HCT116 (cell line): ENCODE results near the gene ODF4. TPM values are rescaled to one million over a fixed set of nuclear protein-coding genes. Genes with fewer than 3 reads are reported as not detected.

Source experiments
- ATAC-seq: fragments of 200-7000 bp; cut with Tn5 transposase; 2 replicates; pipeline ENCODE4 v1.9.1; 2020; ENCODE audit warnings: mild to moderate bottlenecking, moderate library complexity
- BruUV-seq: library from RNA; stranded (reverse); fragments of 400-500 nt; replicated peaks from 2 replicates; lab custom pipeline; 2021; lab: Mats Ljungman, UMichigan
- CTCF ChIA-PET: fragments of 300-600 bp; sonication (Branson Sonifier 250); formaldehyde crosslinking; loops from one replicate; lab custom pipeline; 2021; ENCODE audit warnings: antibody characterized with exemption; lab: Charles Lee
- POLR2A ChIA-PET: fragments of 300-600, 350-600 bp; sonication (Branson Sonifier 250); formaldehyde crosslinking; loops from one replicate; lab custom pipeline; 2021; ENCODE audit warnings: antibody characterized with exemption; lab: Charles Lee
- RAD21 ChIA-PET, 2 experiments: fragments of 300-600 bp; sonication (Branson Sonifier 250); formaldehyde crosslinking; loops; one replicate each; lab custom pipeline; 2023; ENCODE audit warnings: low total read pairs in 2 of 2; ENCODE audit not compliant: uncharacterized antibody in 2 of 2, unreplicated experiment in 2 of 2, low non-redundant PET in 1 of 2; lab: Charles Lee
- DNase-seq: peaks from one replicate; pipeline ENCODE4 v3.0.0-alpha.2; 2010; ENCODE audit warnings: low read depth, low spot score
- H2AFZ ChIP-seq: fragments of 200-600 bp; shearing (Covaris generic), sonication (generic); 2 replicates; pipeline ENCODE4 v1.6.1; 2017; ENCODE audit warnings: low read depth, mixed run types, mixed read lengths, antibody characterized with exemption, low read length; ENCODE audit not compliant: poor library complexity, severe bottlenecking
- H3K27ac ChIP-seq: 2 replicates; pipeline ENCODE4 v1.5.1; 2012; ENCODE audit warnings: low read depth, low read length
- H3K27me3 ChIP-seq: fragments of 200-600 bp; sonication (generic); 2 replicates; pipeline ENCODE4 v1.6.1; 2016; ENCODE audit warnings: mixed run types, low read length, mixed read lengths; ENCODE audit not compliant: insufficient read depth
- H3K36me3 ChIP-seq, 2 experiments: fragments of 200-500 bp in 1 of 2; fragments of 200-600 bp in 1 of 2; sonication (Bioruptor generic) in 1 of 2; sonication (generic) in 1 of 2; 2 replicates each; pipeline versions ENCODE4 v1.5.1 to v1.6.1; 2014 to 2016; ENCODE audit warnings: low read length in 2 of 2, inconsistent platforms in 1 of 2, mixed read lengths in 1 of 2, mixed run types in 1 of 2; ENCODE audit not compliant: insufficient read depth in 2 of 2, control insufficient read depth in 1 of 2
- H3K4me1 ChIP-seq, 2 experiments: fragments of 200-600 bp in 1 of 2; sonication (generic) in 1 of 2; 2 replicates each; pipeline versions ENCODE4 v1.5.1 to v1.6.1; 2012 to 2017; ENCODE audit warnings: low read length in 2 of 2, inconsistent platforms in 1 of 2, mild to moderate bottlenecking in 1 of 2, mixed read lengths in 1 of 2, mixed run types in 1 of 2, moderate library complexity in 1 of 2; ENCODE audit not compliant: insufficient read depth in 2 of 2, control insufficient read depth in 1 of 2
- H3K4me2 ChIP-seq: fragments of 200-600 bp; sonication (generic); 2 replicates; pipeline ENCODE4 v1.6.1; 2017; ENCODE audit warnings: mixed run types, low read length, mixed read lengths
- H3K4me3 ChIP-seq, 2 experiments: fragments of 200-600 bp in 1 of 2; sonication (generic) in 1 of 2; replicated peaks in 1 of 2; 2 replicates each; pipeline ENCODE4 v1.5.1; 2011 to 2016; ENCODE audit warnings: low read length in 2 of 2, control low read depth in 1 of 2, low read depth in 1 of 2, mild to moderate bottlenecking in 1 of 2, mixed read lengths in 1 of 2, mixed run types in 1 of 2
- H3K79me2 ChIP-seq: fragments of 200-600 bp; sonication (generic); 2 replicates; pipeline ENCODE4 v1.6.1; 2017; ENCODE audit warnings: mild to moderate bottlenecking, mixed run types, low read length, moderate library complexity, mixed read lengths; ENCODE audit not compliant: insufficient read depth
- H3K9ac ChIP-seq: fragments of 200-600 bp; sonication (generic); 2 replicates; pipeline ENCODE4 v1.6.1; 2016; ENCODE audit warnings: low read length, mixed read lengths
- H3K9me2 ChIP-seq: fragments of 200-600 bp; sonication (generic), shearing (Covaris generic); 2 replicates; pipeline ENCODE4 v1.6.1; 2017; ENCODE audit warnings: mixed run types, mild to moderate bottlenecking, moderate library complexity; ENCODE audit not compliant: insufficient read depth
- H3K9me3 ChIP-seq, 2 experiments: fragments of 200-500 bp in 1 of 2; fragments of 200-600 bp in 1 of 2; sonication (Bioruptor generic) in 1 of 2; sonication (generic) in 1 of 2; 2 replicates each; pipeline ENCODE4 v1.6.1; 2014 to 2017; ENCODE audit warnings: low read length in 2 of 2, mixed read lengths in 2 of 2, inconsistent platforms in 1 of 2, low read depth in 1 of 2, mild to moderate bottlenecking in 1 of 2, mixed run types in 1 of 2, moderate library complexity in 1 of 2; ENCODE audit not compliant: control insufficient read depth in 1 of 2, insufficient read depth in 1 of 2
- H4K20me1 ChIP-seq: fragments of 200-600 bp; sonication (generic), shearing (Covaris generic); 2 replicates; pipeline ENCODE4 v1.6.1; 2017; ENCODE audit warnings: mixed run types, mild to moderate bottlenecking, moderate library complexity; ENCODE audit not compliant: insufficient read depth
- CBX3 ChIP-seq: IDR thresholded peaks from 2 replicates; pipeline ENCODE4 v1.6.1; 2012; ENCODE audit warnings: low read depth
- CEBPB ChIP-seq: IDR thresholded peaks from 2 replicates; pipeline ENCODE4 v1.6.1; 2012; ENCODE audit warnings: low read depth
- ELF1 ChIP-seq: IDR thresholded peaks from 2 replicates; pipeline ENCODE4 v1.6.1; 2012; ENCODE audit warnings: low read depth, borderline replicate concordance
- EZH2phosphoT487 ChIP-seq: fragments of 200-600 bp; IDR thresholded peaks from 2 replicates; pipeline ENCODE4 v1.6.1; 2018; ENCODE audit warnings: antibody characterized with exemption, borderline replicate concordance
- FOSL1 ChIP-seq: IDR thresholded peaks from 2 replicates; pipeline ENCODE4 v1.6.1; 2012; ENCODE audit warnings: low read depth
- JUND ChIP-seq: IDR thresholded peaks from 2 replicates; pipeline ENCODE4 v1.6.1; 2012
- POLR2A ChIP-seq: IDR thresholded peaks from 2 replicates; pipeline ENCODE4 v1.7.0; 2011; ENCODE audit warnings: borderline replicate concordance; ENCODE audit not compliant: insufficient read depth, insufficient read length; ENCODE audit errors: extremely low read depth
- POLR2AphosphoS5 ChIP-seq: IDR thresholded peaks from 2 replicates; pipeline ENCODE4 v1.6.1; 2011; ENCODE audit warnings: mild to moderate bottlenecking, low read depth, low read length, moderate library complexity
- RAD21 ChIP-seq: IDR thresholded peaks from 2 replicates; pipeline ENCODE4 v1.6.1; 2012; ENCODE audit warnings: low read depth, mild to moderate bottlenecking
- SIN3A ChIP-seq: IDR thresholded peaks from 2 replicates; pipeline ENCODE4 v1.6.1; 2012; ENCODE audit warnings: low read depth
- SP1 ChIP-seq: IDR thresholded peaks from 2 replicates; pipeline ENCODE4 v1.6.1; 2012; ENCODE audit warnings: low read depth
- SRF ChIP-seq: IDR thresholded peaks from 2 replicates; pipeline ENCODE4 v1.6.1; 2012; ENCODE audit warnings: low read depth
- TCF7L2 ChIP-seq: IDR thresholded peaks from 2 replicates; pipeline ENCODE4 v1.7.0; 2011; ENCODE audit warnings: borderline replicate concordance, inconsistent platforms; ENCODE audit not compliant: insufficient read depth, insufficient read length; ENCODE audit errors: extremely low read depth
- YY1 ChIP-seq: IDR thresholded peaks from 2 replicates; pipeline ENCODE4 v1.6.1; 2011; ENCODE audit warnings: low read length, low read depth, moderate library complexity, mild to moderate bottlenecking; ENCODE audit not compliant: insufficient replicate concordance; ENCODE audit errors: extremely low read depth
- ZFX ChIP-seq: fragments of 450-650 bp; IDR thresholded peaks from 2 replicates; pipeline ENCODE4 v1.6.1; 2017
- ZNF274 ChIP-seq: fragments of 200-500 bp; sonication (Bioruptor generic); IDR thresholded peaks from 2 replicates; pipeline ENCODE4 v1.6.1; 2014; ENCODE audit warnings: mild to moderate bottlenecking, low read depth, low read length, inconsistent platforms
- intact Hi-C: fragments of 100-400 bp; cut with micrococcal nuclease; formaldehyde crosslinking; loops from 2 replicates; pipeline ENCODE4 v1.10.0; 2022
- total RNA-seq: library from RNA; stranded (reverse); gene quantifications from one replicate; pipeline ENCODE4 v1.2.1, GENCODE V29; 2021; ENCODE audit not compliant: unreplicated experiment
- TF ChIP-seq, protein P1 (sequence below): IDR thresholded peaks from 2 replicates; pipeline ENCODE4 v1.6.1; 2012
- TF ChIP-seq, protein P2 (sequence below): IDR thresholded peaks from 2 replicates; pipeline ENCODE4 v1.6.1; 2012
- TF ChIP-seq, protein P3 (sequence below), 3 experiments: fragments of 200-600 bp in 1 of 3; sonication (generic) in 1 of 3; IDR thresholded peaks in 2 of 3; conservative IDR thresholded peaks in 1 of 3; 2 replicates each; pipeline ENCODE4 v1.5.1; 2012 to 2017; ENCODE audit warnings: low read depth in 2 of 3, low read length in 2 of 3, antibody characterized with exemption in 1 of 3, borderline replicate concordance in 1 of 3, control low read depth in 1 of 3, mild to moderate bottlenecking in 1 of 3, mixed read lengths in 1 of 3, mixed run types in 1 of 3, moderate library complexity in 1 of 3; ENCODE audit not compliant: insufficient read depth in 1 of 3
- TF ChIP-seq, protein P4 (sequence below): IDR thresholded peaks from 2 replicates; pipeline ENCODE4 v1.6.1; 2011; ENCODE audit warnings: mild to moderate bottlenecking, low read length, moderate library complexity; ENCODE audit not compliant: insufficient replicate concordance; ENCODE audit errors: extremely low read depth

The ODF4 gene
- total RNA-seq, 1 experiment from 2014 or later = not detected

DNA sequence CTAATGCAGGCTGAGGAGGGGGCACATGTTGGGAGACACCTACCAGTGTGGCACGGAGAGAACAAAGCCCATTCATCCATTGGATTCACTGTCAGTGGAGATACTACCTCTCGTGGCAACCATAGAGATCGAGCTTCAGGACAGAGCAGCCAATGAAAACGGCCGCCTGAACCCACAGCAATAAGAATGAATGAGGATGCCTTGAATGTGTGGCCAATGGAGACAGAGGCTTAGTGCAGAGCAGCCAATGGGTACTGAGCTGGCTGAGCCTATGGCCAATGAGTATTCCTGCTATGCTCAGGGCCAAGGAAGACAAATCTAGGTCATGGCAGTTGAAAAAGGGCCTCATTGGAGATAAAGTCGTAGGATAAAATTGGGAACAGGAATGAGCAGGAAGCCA is 18.6 kb upstream of the ODF4 start:
- no TSS peak for BruUV-seq
- no peak overlapping the region for H3K4me2 ChIP-seq
- H3K4me1 ChIP-seq = no peaks in the 10 kb centered on the region
- H3K9me2 ChIP-seq = no peaks in the 10 kb centered on the region
- H3K4me3 ChIP-seq = no peak overlapping the region
- ChIA-PET POLR2A (interaction anchor here (0.5 kb wide), 1 partner anchor 54 kb away, joined by 5 read pairs; no protein-coding TSS in a partner anchor), RAD21 (no interaction called here), CTCF (no interaction called here)
- no peak overlapping the region for H3K9ac ChIP-seq
- H3K27me3 ChIP-seq = no peaks in the 10 kb centered on the region
- no peak overlapping the region for H2AFZ ChIP-seq
- no peak overlapping the region for H3K27ac ChIP-seq
- ATAC-seq (peak; percentile 76), DNase-seq (peak; percentile 4)
- intact Hi-C loops = no loop called here
- no peaks in the 10 kb centered on the region for H4K20me1 ChIP-seq
- TF ChIP-seq SRF (no peak), SIN3A (no peak), POLR2A (no peak), YY1 (no peak), CEBPB (no peak), SP1 (no peak), FOSL1 (no peak), POLR2AphosphoS5 (no peak), EZH2phosphoT487 (no peak), TCF7L2 (no peak), JUND (no peak), ELF1 (no peak), CBX3 (no peak), ZNF274 (no peak), RAD21 (no peak), ZFX (no peak)
- TF ChIP-seq, protein P1, sequence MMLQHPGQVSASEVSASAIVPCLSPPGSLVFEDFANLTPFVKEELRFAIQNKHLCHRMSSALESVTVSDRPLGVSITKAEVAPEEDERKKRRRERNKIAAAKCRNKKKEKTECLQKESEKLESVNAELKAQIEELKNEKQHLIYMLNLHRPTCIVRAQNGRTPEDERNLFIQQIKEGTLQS = no peak
- TF ChIP-seq, protein P2, sequence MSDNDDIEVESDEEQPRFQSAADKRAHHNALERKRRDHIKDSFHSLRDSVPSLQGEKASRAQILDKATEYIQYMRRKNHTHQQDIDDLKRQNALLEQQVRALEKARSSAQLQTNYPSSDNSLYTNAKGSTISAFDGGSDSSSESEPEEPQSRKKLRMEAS = no peak
- TF ChIP-seq, protein P3, sequence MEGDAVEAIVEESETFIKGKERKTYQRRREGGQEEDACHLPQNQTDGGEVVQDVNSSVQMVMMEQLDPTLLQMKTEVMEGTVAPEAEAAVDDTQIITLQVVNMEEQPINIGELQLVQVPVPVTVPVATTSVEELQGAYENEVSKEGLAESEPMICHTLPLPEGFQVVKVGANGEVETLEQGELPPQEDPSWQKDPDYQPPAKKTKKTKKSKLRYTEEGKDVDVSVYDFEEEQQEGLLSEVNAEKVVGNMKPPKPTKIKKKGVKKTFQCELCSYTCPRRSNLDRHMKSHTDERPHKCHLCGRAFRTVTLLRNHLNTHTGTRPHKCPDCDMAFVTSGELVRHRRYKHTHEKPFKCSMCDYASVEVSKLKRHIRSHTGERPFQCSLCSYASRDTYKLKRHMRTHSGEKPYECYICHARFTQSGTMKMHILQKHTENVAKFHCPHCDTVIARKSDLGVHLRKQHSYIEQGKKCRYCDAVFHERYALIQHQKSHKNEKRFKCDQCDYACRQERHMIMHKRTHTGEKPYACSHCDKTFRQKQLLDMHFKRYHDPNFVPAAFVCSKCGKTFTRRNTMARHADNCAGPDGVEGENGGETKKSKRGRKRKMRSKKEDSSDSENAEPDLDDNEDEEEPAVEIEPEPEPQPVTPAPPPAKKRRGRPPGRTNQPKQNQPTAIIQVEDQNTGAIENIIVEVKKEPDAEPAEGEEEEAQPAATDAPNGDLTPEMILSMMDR (IDR thresholded peaks at IDR 0.05 in 2 of 3, conservative IDR thresholded peaks at IDR 0.05 in 1 of 3; ENCODE audit: borderline replicate concordance in 1 of 3, insufficient read depth in 1 of 3, low read depth in 2 of 3, low read length in 2 of 3) = no peak
- TF ChIP-seq, protein P4, sequence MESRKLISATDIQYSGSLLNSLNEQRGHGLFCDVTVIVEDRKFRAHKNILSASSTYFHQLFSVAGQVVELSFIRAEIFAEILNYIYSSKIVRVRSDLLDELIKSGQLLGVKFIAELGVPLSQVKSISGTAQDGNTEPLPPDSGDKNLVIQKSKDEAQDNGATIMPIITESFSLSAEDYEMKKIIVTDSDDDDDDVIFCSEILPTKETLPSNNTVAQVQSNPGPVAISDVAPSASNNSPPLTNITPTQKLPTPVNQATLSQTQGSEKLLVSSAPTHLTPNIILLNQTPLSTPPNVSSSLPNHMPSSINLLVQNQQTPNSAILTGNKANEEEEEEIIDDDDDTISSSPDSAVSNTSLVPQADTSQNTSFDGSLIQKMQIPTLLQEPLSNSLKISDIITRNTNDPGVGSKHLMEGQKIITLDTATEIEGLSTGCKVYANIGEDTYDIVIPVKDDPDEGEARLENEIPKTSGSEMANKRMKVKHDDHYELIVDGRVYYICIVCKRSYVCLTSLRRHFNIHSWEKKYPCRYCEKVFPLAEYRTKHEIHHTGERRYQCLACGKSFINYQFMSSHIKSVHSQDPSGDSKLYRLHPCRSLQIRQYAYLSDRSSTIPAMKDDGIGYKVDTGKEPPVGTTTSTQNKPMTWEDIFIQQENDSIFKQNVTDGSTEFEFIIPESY = no peak
- H3K79me2 ChIP-seq = no peaks in the 10 kb centered on the region
- no peaks in the 10 kb centered on the region for H3K36me3 ChIP-seq
- no peaks in the 10 kb centered on the region for H3K9me3 ChIP-seq
